Fibroblast of lung (primary cell): ENCODE measurements around the gene LDLRAD4. TPM values are rescaled to one million over a fixed set of nuclear protein-coding genes. Genes with fewer than 3 reads are reported as not detected.

Experiments
- DNase-seq, 2 donors: peaks; one replicate each; pipeline versions ENCODE4 v3.0.0 to v3.0.0-alpha.2; 2010; ENCODE audit warnings: low read depth in 2 of 2
- H2AFZ ChIP-seq: 2 replicates; pipeline ENCODE4 v1.5.1; 2012; ENCODE audit warnings: low read length, control low read depth, inconsistent platforms
- H3K27ac ChIP-seq: 2 replicates; pipeline ENCODE4 v1.5.1; 2011; ENCODE audit warnings: low read length, control low read depth; ENCODE audit not compliant: insufficient read depth
- H3K27me3 ChIP-seq: 2 replicates; pipeline ENCODE4 v1.5.1; 2011; ENCODE audit warnings: mild to moderate bottlenecking, low read length; ENCODE audit not compliant: control insufficient read depth, insufficient read depth
- H3K36me3 ChIP-seq: 2 replicates; pipeline ENCODE4 v1.5.1; 2011; ENCODE audit warnings: low read length; ENCODE audit not compliant: control insufficient read depth, insufficient read depth
- H3K4me1 ChIP-seq: 2 replicates; pipeline ENCODE4 v1.5.1; 2011; ENCODE audit warnings: low read length; ENCODE audit not compliant: control insufficient read depth, insufficient read depth; ENCODE audit errors: extremely low read depth
- H3K4me2 ChIP-seq: 2 replicates; pipeline ENCODE4 v1.5.1; 2011; ENCODE audit warnings: low read length, control low read depth; ENCODE audit not compliant: insufficient read depth; ENCODE audit errors: extremely low read depth
- H3K4me3 ChIP-seq, 4 experiments: fragments of 200-600 bp in 1 of 4; sonication (generic) in 1 of 4; replicated peaks in 1 of 4; 2 replicates each; pipeline ENCODE4 v1.5.1; 2011 to 2016; ENCODE audit warnings: low read length in 4 of 4, low read depth in 3 of 4, mild to moderate bottlenecking in 3 of 4, control low read depth in 2 of 4, inconsistent platforms in 1 of 4, mixed read lengths in 1 of 4; ENCODE audit not compliant: insufficient read depth in 1 of 4; ENCODE audit errors: control extremely low read depth in 1 of 4
- H3K79me2 ChIP-seq: 2 replicates; pipeline ENCODE4 v1.5.1; 2012; ENCODE audit warnings: mild to moderate bottlenecking, low read length, inconsistent platforms; ENCODE audit not compliant: control insufficient read depth, insufficient read depth
- H3K9ac ChIP-seq: 2 replicates; pipeline ENCODE4 v1.5.1; 2011; ENCODE audit warnings: mild to moderate bottlenecking, low read length, control low read depth; ENCODE audit not compliant: insufficient read depth
- H3K9me3 ChIP-seq: 2 replicates; pipeline ENCODE4 v1.5.1; 2012; ENCODE audit warnings: low read depth, low read length; ENCODE audit not compliant: control insufficient read depth, insufficient read depth
- H4K20me1 ChIP-seq: 2 replicates; pipeline ENCODE4 v1.5.1; 2011; ENCODE audit warnings: low read length; ENCODE audit not compliant: control insufficient read depth, insufficient read depth; ENCODE audit errors: extremely low read depth
- CTCF ChIP-seq, 2 donors: IDR thresholded peaks in 1 of 2; conservative IDR thresholded peaks in 1 of 2; 1 replicate in 1 of 2; 2 replicates in 1 of 2; pipeline ENCODE4 v1.5.1; 2011 to 2012; ENCODE audit warnings: low read length in 2 of 2, control low read depth in 1 of 2, inconsistent platforms in 1 of 2, low read depth in 1 of 2, mild to moderate bottlenecking in 1 of 2
- EZH2 ChIP-seq: IDR thresholded peaks from 2 replicates; pipeline ENCODE4 v1.5.1; 2012; ENCODE audit warnings: low read length, control low read depth, mild to moderate bottlenecking; ENCODE audit errors: missing control alignments
- polyA plus RNA-seq, 2 donors: library from polyadenylated mRNA; depleted of rRNA in 1 of 2; stranded (reverse) in 1 of 2; unstranded in 1 of 2; fragments of >200 nt; gene quantifications; 2 replicates each; pipeline ENCODE4 v1.2.1, GENCODE V29; 2011 to 2012; ENCODE audit warnings: missing spikeins in 1 of 2
- total RNA-seq: library from RNA; depleted of rRNA; stranded (reverse); fragments of >200 nt; gene quantifications from 2 replicates; pipeline ENCODE4 v1.2.1, GENCODE V29; 2014

Gene LDLRAD4
- total and polyA plus RNA-seq, 2 donors (not counting 1 experiment from before 2014, with no cell fraction given) = not detected

GRCh38 chr18:13181765-13182164, 36.8 kb upstream of the LDLRAD4 start:
- Histone ChIP-seq H3K4me1 (no peaks in the 10 kb centered on the region), H3K27ac (no peak overlapping the region), H3K9ac (no peak overlapping the region), H3K36me3 (no peaks in the 10 kb centered on the region), H3K79me2 (no peaks in the 10 kb centered on the region), H3K4me2 (no peak overlapping the region), H3K9me3 (no peaks in the 10 kb centered on the region), H4K20me1 (no peaks in the 10 kb centered on the region), H3K27me3 (no peaks in the 10 kb centered on the region), H3K4me3 (no peak overlapping the region), H2AFZ (no peak overlapping the region)
- no peak for TF ChIP-seq CTCF (conservative IDR thresholded peaks at IDR 0.05 in 1 of 2, IDR thresholded peaks at IDR 0.05 in 1 of 2; ENCODE audit: low read depth in 1 of 2, low read length in 2 of 2)
- no peak for TF ChIP-seq EZH2
- no peak for DNase-seq

- H3K4me2 ChIP-seq = no peak overlapping the region
- H3K36me3 ChIP-seq = no peaks in the 10 kb centered on the region
- no peaks in the 10 kb centered on the region for H4K20me1 ChIP-seq
- H3K9me3 ChIP-seq = no peaks in the 10 kb centered on the region
- no peak overlapping the region for H3K27ac ChIP-seq
- H3K79me2 ChIP-seq = no peaks in the 10 kb centered on the region
- TF ChIP-seq CTCF (conservative IDR thresholded peaks at IDR 0.05 in 1 of 2, IDR thresholded peaks at IDR 0.05 in 1 of 2; ENCODE audit: low read depth in 1 of 2, low read length in 2 of 2) = no peak
- TF ChIP-seq EZH2 = no peak
- no peak for DNase-seq
- H3K4me3 ChIP-seq = no peak overlapping the region
- no peak overlapping the region for H3K9ac ChIP-seq
- no peaks in the 10 kb centered on the region for H3K4me1 ChIP-seq
- no peak overlapping the region for H2AFZ ChIP-seq
- no peaks in the 10 kb centered on the region for H3K27me3 ChIP-seq
These were observed 35.2 kb upstream of the LDLRAD4 start for GRCh38 chr18:13183359-13183758.

GRCh38 chr18:13183790-13184189, 34.8 kb upstream of the LDLRAD4 start:
- no peak overlapping the region for H3K4me3 ChIP-seq
- no peaks in the 10 kb centered on the region for H3K27me3 ChIP-seq
- no peak overlapping the region for H2AFZ ChIP-seq

More at GRCh38 chr18:13183790-13184189, 34.8 kb upstream of the LDLRAD4 start:
- H3K36me3 ChIP-seq = no peaks in the 10 kb centered on the region
- H3K4me2 ChIP-seq = no peak overlapping the region
- H3K27ac ChIP-seq = no peak overlapping the region
- H3K9ac ChIP-seq = no peak overlapping the region
- no peaks in the 10 kb centered on the region for H3K9me3 ChIP-seq
- H3K79me2 ChIP-seq = no peaks in the 10 kb centered on the region
- no peaks in the 10 kb centered on the region for H4K20me1 ChIP-seq
- no peak for TF ChIP-seq EZH2
- no peak for TF ChIP-seq CTCF (conservative IDR thresholded peaks at IDR 0.05 in 1 of 2, IDR thresholded peaks at IDR 0.05 in 1 of 2; ENCODE audit: low read depth in 1 of 2, low read length in 2 of 2)
- no peak for DNase-seq
- no peaks in the 10 kb centered on the region for H3K4me1 ChIP-seq
